Mesothelial cell of epicardium (in vitro differentiated cells): ENCODE measurements around the gene OPA1. TPM values are rescaled to one million over a fixed set of nuclear protein-coding genes. Genes with fewer than 3 reads are reported as not detected.

Experiments used
- DNase-seq, 2 experiments: peaks; one replicate each; pipeline ENCODE4 v3.0.0; 2021; ENCODE audit warnings: low spot score in 2 of 2; ENCODE audit not compliant: unreplicated experiment in 2 of 2
- H3K27ac Mint-ChIP-seq: 2 replicates; pipeline ENCODE4 v1.8.0; 2021; ENCODE audit warnings: mixed read lengths
- H3K27me3 Mint-ChIP-seq: 2 replicates; pipeline ENCODE4 v1.8.0; 2021; ENCODE audit warnings: low read depth, mixed read lengths
- H3K36me3 Mint-ChIP-seq: 2 replicates; pipeline ENCODE4 v1.8.0; 2021; ENCODE audit warnings: mixed read lengths
- H3K4me1 Mint-ChIP-seq: 2 replicates; pipeline ENCODE4 v1.8.0; 2021; ENCODE audit warnings: mixed read lengths
- H3K4me3 Mint-ChIP-seq: 2 replicates; pipeline ENCODE4 v1.8.0; 2021; ENCODE audit warnings: mild to moderate bottlenecking, moderate library complexity, mixed read lengths
- H3K9me3 Mint-ChIP-seq: 2 replicates; pipeline ENCODE4 v1.8.0; 2021; ENCODE audit warnings: mixed read lengths
- CTCF ChIP-seq: fragments of 200-600 bp; sonication (generic); IDR thresholded peaks from one replicate; pipeline ENCODE4 v1.5.0; 2021; ENCODE audit warnings: antibody characterized with exemption; ENCODE audit not compliant: unreplicated experiment
- total RNA-seq: library from RNA; stranded (reverse); gene quantifications from 3 replicates; pipeline ENCODE4 v1.2.1, GENCODE V29; 2021

OPA1 gene
- total RNA-seq, 1 donor from 2014 or later, result 60.1 TPM

- Mint-ChIP-seq H3K36me3 (no peaks in the 10 kb centered on the region), H3K4me1 (no peaks in the 10 kb centered on the region), H3K27me3 (no peaks in the 10 kb centered on the region), H3K9me3 (no peaks in the 10 kb centered on the region), H3K4me3 (no peak overlapping the region), H3K27ac (no peak overlapping the region)
- DNase-seq, result no peak
- TF ChIP-seq CTCF, result no peak
These were observed 134.1 kb downstream of the OPA1 start for GRCh38 chr3:193727089-193727488.

GRCh38 chr3:193728429-193729087 lies 135.6 kb downstream of the OPA1 start:
- H3K36me3 Mint-ChIP-seq, result no peaks in the 10 kb centered on the region
- no peak overlapping the region for H3K27ac Mint-ChIP-seq
- H3K9me3 Mint-ChIP-seq, result no peaks in the 10 kb centered on the region
- no peak for DNase-seq
- H3K4me3 Mint-ChIP-seq, result no peak overlapping the region
- peaks cover 5% of the 10 kb centered on the region for H3K27me3 Mint-ChIP-seq
- no peaks in the 10 kb centered on the region for H3K4me1 Mint-ChIP-seq
- no peak for TF ChIP-seq CTCF

GRCh38 chr3:193729088-193729465 lies 136.1 kb downstream of the OPA1 start:
- H3K27me3 Mint-ChIP-seq, result peaks cover 10% of the 10 kb centered on the region
- TF ChIP-seq CTCF, result no peak
- no peaks in the 10 kb centered on the region for H3K4me1 Mint-ChIP-seq
- H3K36me3 Mint-ChIP-seq, result no peaks in the 10 kb centered on the region
- DNase-seq, result no peak
- no peak overlapping the region for H3K27ac Mint-ChIP-seq
- H3K4me3 Mint-ChIP-seq, result no peak overlapping the region
- H3K9me3 Mint-ChIP-seq, result no peaks in the 10 kb centered on the region

GRCh38 chr3:193729601-193730000 lies 136.6 kb downstream of the OPA1 start:
- no peaks in the 10 kb centered on the region for H3K9me3 Mint-ChIP-seq
- H3K27ac Mint-ChIP-seq, result no peak overlapping the region
- H3K4me3 Mint-ChIP-seq, result no peak overlapping the region
- H3K36me3 Mint-ChIP-seq, result no peaks in the 10 kb centered on the region
- TF ChIP-seq CTCF, result no peak
- H3K4me1 Mint-ChIP-seq, result no peaks in the 10 kb centered on the region
- DNase-seq, result no peak
- peaks cover 10% of the 10 kb centered on the region for H3K27me3 Mint-ChIP-seq

GRCh38 chr3:193730511-193730910 lies 137.5 kb downstream of the OPA1 start:
- H3K4me3 Mint-ChIP-seq, result no peak overlapping the region
- no peak overlapping the region for H3K27ac Mint-ChIP-seq
- TF ChIP-seq CTCF, result no peak
- H3K4me1 Mint-ChIP-seq, result no peaks in the 10 kb centered on the region
- no peaks in the 10 kb centered on the region for H3K9me3 Mint-ChIP-seq
- no peaks in the 10 kb centered on the region for H3K36me3 Mint-ChIP-seq
- no peak for DNase-seq
- H3K27me3 Mint-ChIP-seq, result peaks cover 10% of the 10 kb centered on the region

GRCh38 chr3:193730976-193731375 lies 138.0 kb downstream of the OPA1 start:
- H3K27ac Mint-ChIP-seq, result no peak overlapping the region
- no peak for DNase-seq
- no peak overlapping the region for H3K4me3 Mint-ChIP-seq
- H3K36me3 Mint-ChIP-seq, result no peaks in the 10 kb centered on the region
- peaks cover 10% of the 10 kb centered on the region for H3K27me3 Mint-ChIP-seq
- no peak for TF ChIP-seq CTCF
- peaks cover 1% of the 10 kb centered on the region for H3K4me1 Mint-ChIP-seq
- H3K9me3 Mint-ChIP-seq, result no peaks in the 10 kb centered on the region
